Progenitor cell of endocrine pancreas (in vitro differentiated cells): ENCODE measurements around the gene HEMK1. TPM values are rescaled to one million over a fixed set of nuclear protein-coding genes. Genes with fewer than 3 reads are reported as not detected.
A peak's percentile ranks its signal among the peaks of the same experiment; 100 is the strongest.

Source experiments
- DNase-seq: peaks from one replicate; pipeline ENCODE4 v3.0.0; 2021; ENCODE audit warnings: low spot score; ENCODE audit not compliant: unreplicated experiment
- H3K27ac Mint-ChIP-seq: 2 replicates; pipeline ENCODE4 v1.8.0; 2021; ENCODE audit warnings: mild to moderate bottlenecking, moderate library complexity, mixed read lengths
- H3K27me3 Mint-ChIP-seq: 2 replicates; pipeline ENCODE4 v1.8.0; 2021; ENCODE audit warnings: mixed read lengths
- H3K36me3 Mint-ChIP-seq: 2 replicates; pipeline ENCODE4 v1.8.0; 2022; ENCODE audit warnings: mixed read lengths; ENCODE audit not compliant: insufficient read depth
- H3K4me1 Mint-ChIP-seq: 2 replicates; pipeline ENCODE4 v1.8.0; 2021; ENCODE audit warnings: low read depth, mixed read lengths
- H3K4me3 Mint-ChIP-seq: 2 replicates; pipeline ENCODE4 v1.8.0; 2021; ENCODE audit warnings: low read depth, mild to moderate bottlenecking, moderate library complexity, mixed read lengths
- H3K9me3 Mint-ChIP-seq: 2 replicates; pipeline ENCODE4 v1.8.0; 2021; ENCODE audit warnings: low read depth, mixed read lengths
- CTCF ChIP-seq: fragments of 200-600 bp; sonication (generic); IDR thresholded peaks from one replicate; pipeline ENCODE4 v1.5.0; 2021; ENCODE audit warnings: antibody characterized with exemption, mild to moderate bottlenecking; ENCODE audit not compliant: unreplicated experiment
- total RNA-seq: library from RNA; stranded (reverse); gene quantifications from 2 replicates; pipeline ENCODE4 v1.2.1, GENCODE V29; 2021

HEMK1 gene
- total RNA-seq, 1 donor from 2014 or later: 23.7 TPM

GRCh38 chr3:50572158-50572557, 2.8 kb downstream of the HEMK1 start:
- H3K9me3 Mint-ChIP-seq: no peaks in the 10 kb centered on the region
- H3K4me1 Mint-ChIP-seq: peaks cover 4% of the 10 kb centered on the region
- peak overlapping the region; percentile 20 for H3K27ac Mint-ChIP-seq
- DNase-seq: peak; percentile 59
- peak; percentile 85 for TF ChIP-seq CTCF
- no peaks in the 10 kb centered on the region for H3K36me3 Mint-ChIP-seq
- peak overlapping the region; percentile 52 for H3K4me3 Mint-ChIP-seq
- no peaks in the 10 kb centered on the region for H3K27me3 Mint-ChIP-seq

GRCh38 chr3:50572801-50573371, 3.6 kb downstream of the HEMK1 start:
- DNase-seq: no peak
- Mint-ChIP-seq H3K9me3 (no peaks in the 10 kb centered on the region), H3K27ac (no peak overlapping the region), H3K36me3 (no peaks in the 10 kb centered on the region), H3K4me3 (no peak overlapping the region), H3K27me3 (no peaks in the 10 kb centered on the region), H3K4me1 (peaks cover 2% of the 10 kb centered on the region)
- TF ChIP-seq CTCF: no peak

GRCh38 chr3:50573566-50574443, 4.5 kb downstream of the HEMK1 start:
- H3K9me3 Mint-ChIP-seq: no peaks in the 10 kb centered on the region
- DNase-seq: no peak
- H3K36me3 Mint-ChIP-seq: no peaks in the 10 kb centered on the region
- H3K4me1 Mint-ChIP-seq: peaks cover 2% of the 10 kb centered on the region
- no peak overlapping the region for H3K27ac Mint-ChIP-seq
- no peaks in the 10 kb centered on the region for H3K27me3 Mint-ChIP-seq
- TF ChIP-seq CTCF: no peak
- H3K4me3 Mint-ChIP-seq: no peak overlapping the region

GRCh38 chr3:50574444-50574831, 5.1 kb downstream of the HEMK1 start:
- H3K9me3 Mint-ChIP-seq: no peaks in the 10 kb centered on the region
- no peak for TF ChIP-seq CTCF

GRCh38 chr3:50575372-50575771, 6.0 kb downstream of the HEMK1 start:
- H3K27me3 Mint-ChIP-seq: no peaks in the 10 kb centered on the region
- no peaks in the 10 kb centered on the region for H3K4me1 Mint-ChIP-seq

More at GRCh38 chr3:50574444-50574831, 5.1 kb downstream of the HEMK1 start:
- no peak overlapping the region for H3K4me3 Mint-ChIP-seq
- DNase-seq: no peak
- H3K27ac Mint-ChIP-seq: peak overlapping the region; percentile 73
- peaks cover 2% of the 10 kb centered on the region for H3K4me1 Mint-ChIP-seq
- H3K36me3 Mint-ChIP-seq: no peaks in the 10 kb centered on the region
- no peaks in the 10 kb centered on the region for H3K27me3 Mint-ChIP-seq

More at GRCh38 chr3:50575372-50575771, 6.0 kb downstream of the HEMK1 start:
- no peak overlapping the region for H3K27ac Mint-ChIP-seq
- H3K36me3 Mint-ChIP-seq: no peaks in the 10 kb centered on the region
- no peaks in the 10 kb centered on the region for H3K9me3 Mint-ChIP-seq
- TF ChIP-seq CTCF: no peak
- no peak overlapping the region for H3K4me3 Mint-ChIP-seq
- no peak for DNase-seq
